CD4-positive, CD25-positive, alpha-beta regulatory T cell (primary cell): ENCODE results near the gene ZNF729. TPM values are rescaled to one million over a fixed set of nuclear protein-coding genes. Genes with fewer than 3 reads are reported as not detected.
A peak's percentile ranks its signal among the peaks of the same experiment; 100 is the strongest.
"Not testable (repeated sequence)": the region's sequence is repeated elsewhere in the genome, so short reads cannot be mapped to it uniquely, and the experiment has no call there.

Source experiments
- ATAC-seq, 2 donors: fragments of 150-1000 bp; cut with Tn5 transposase; one replicate each; pipeline ENCODE4 v1.10.0; 2021; ENCODE audit warnings: low read depth in 2 of 2, moderate number of reproducible peaks in 2 of 2, moderate library complexity in 1 of 2
- DNase-seq, 3 donors: peaks; one replicate each; pipeline versions ENCODE4 v3.0.0 to v3.0.0-alpha.2; 2012 to 2022; ENCODE audit warnings: mixed read lengths in 1 of 3
- H3K27ac ChIP-seq: one replicate; pipeline ENCODE4 v1.7.0; 2013; ENCODE audit warnings: mild to moderate bottlenecking, low read length; ENCODE audit not compliant: insufficient read depth, poor library complexity, severe bottlenecking
- H3K27me3 ChIP-seq: one replicate; pipeline ENCODE4 v1.7.0; 2013; ENCODE audit warnings: low read length; ENCODE audit not compliant: control insufficient read depth, insufficient read depth
- H3K36me3 ChIP-seq: one replicate; pipeline ENCODE4 v1.7.0; 2013; ENCODE audit warnings: mild to moderate bottlenecking, low read length, moderate library complexity; ENCODE audit not compliant: control insufficient read depth, insufficient read depth
- H3K4me1 ChIP-seq: 2 replicates; pipeline ENCODE4 v1.7.0; 2013; ENCODE audit warnings: mild to moderate bottlenecking, low read length; ENCODE audit not compliant: insufficient read depth, control insufficient read depth, poor library complexity, severe bottlenecking
- H3K4me3 ChIP-seq: one replicate; pipeline ENCODE4 v1.7.0; 2013; ENCODE audit warnings: low read depth, mild to moderate bottlenecking, low read length, moderate library complexity
- H3K9me3 ChIP-seq, 2 experiments: 1 replicate in 1 of 2; 2 replicates in 1 of 2; pipeline ENCODE4 v1.7.0; 2013; ENCODE audit warnings: low read length in 2 of 2, mild to moderate bottlenecking in 1 of 2, moderate library complexity in 1 of 2; ENCODE audit not compliant: control insufficient read depth in 2 of 2
- H3K27ac Mint-ChIP-seq, 3 donors: one replicate each; pipeline ENCODE4 v1.8.0; 2020 to 2022; ENCODE audit warnings: mild to moderate bottlenecking in 3 of 3, mixed read lengths in 3 of 3, moderate library complexity in 2 of 3
- H3K27me3 Mint-ChIP-seq: one replicate; pipeline ENCODE4 v1.8.0; 2022; ENCODE audit warnings: mild to moderate bottlenecking, mixed read lengths
- H3K36me3 Mint-ChIP-seq: one replicate; pipeline ENCODE4 v1.8.0; 2020; ENCODE audit warnings: mixed read lengths
- H3K4me1 Mint-ChIP-seq, 4 donors: one replicate each; pipeline ENCODE4 v1.8.0; 2020 to 2022; ENCODE audit warnings: mixed read lengths in 4 of 4, mild to moderate bottlenecking in 1 of 4
- H3K4me3 Mint-ChIP-seq, 4 donors: one replicate each; pipeline ENCODE4 v1.8.0; 2020 to 2022; ENCODE audit warnings: mild to moderate bottlenecking in 4 of 4, mixed read lengths in 4 of 4, moderate library complexity in 3 of 4
- H3K9me3 Mint-ChIP-seq, 7 donors: one replicate each; pipeline ENCODE4 v1.8.0; 2020 to 2022; ENCODE audit warnings: mixed read lengths in 7 of 7, mild to moderate bottlenecking in 3 of 7, moderate library complexity in 2 of 7
- polyA plus RNA-seq, 4 donors: library from polyadenylated mRNA; unstranded; fragments of 300-500 nt; fragmentation: Illumina TruSeq; gene quantifications; one replicate each; pipeline ENCODE4 v1.2.3, GENCODE V29; 2021
- total RNA-seq: library from RNA; stranded (reverse); gene quantifications from one replicate; pipeline ENCODE4 v1.2.3, GENCODE V29; 2022

ZNF729 gene
- total RNA-seq: not detected
- polyA plus RNA-seq: not detected

DNA sequence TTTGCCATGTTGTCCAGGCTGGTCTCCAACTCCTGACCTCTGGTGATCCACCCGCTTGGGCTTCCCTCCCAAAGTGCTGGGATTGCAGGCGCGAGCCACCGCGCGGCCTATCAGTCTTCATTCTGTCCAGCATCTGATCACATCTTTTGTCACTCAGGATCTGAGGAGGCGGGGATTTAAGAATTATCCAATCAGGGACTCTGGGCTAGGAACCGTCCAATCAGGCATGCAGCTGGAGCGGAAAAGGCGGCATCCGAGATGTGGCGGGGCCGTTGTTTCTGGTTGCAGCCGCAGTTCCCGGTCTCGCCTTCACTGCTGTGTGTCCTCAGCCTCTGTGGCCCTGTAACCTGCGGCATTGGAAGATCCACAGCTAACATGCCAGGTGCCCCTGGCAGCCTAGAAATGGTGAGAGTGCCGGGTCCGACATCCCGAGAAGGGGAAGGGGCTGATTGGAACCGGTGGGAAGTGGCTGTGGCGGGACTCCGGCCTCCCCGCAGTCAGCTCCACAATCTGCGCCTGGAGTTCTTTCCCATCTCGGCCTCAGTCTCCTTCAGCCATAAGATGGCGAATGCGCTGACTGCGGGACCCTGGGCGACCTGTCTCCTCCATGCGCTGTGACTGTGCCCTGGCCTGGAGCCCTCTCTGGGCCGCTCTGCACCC lies at the start of gene ZNF729:
Gene ZNF729, plus strand, starts transcription at position 291 of the 660 bp plus-strand sequence. Its CDS starts 85 bp downstream, at position 376.
- Histone ChIP-seq H3K4me1 (no peaks in the 10 kb centered on the region), H3K27me3 (no peaks in the 10 kb centered on the region), H3K27ac (no peak within 1 kb of the TSS), H3K9me3 (peaks cover 3 to 20% of the 10 kb centered on the region in 2 experiments), H3K4me3 (no peak within 1 kb of the TSS), H3K36me3 (no peaks in the 10 kb centered on the region)
- no peaks in the 10 kb centered on the region for H3K27me3 Mint-ChIP-seq
- H3K4me3 Mint-ChIP-seq: no peak within 1 kb of the TSS
- H3K4me1 Mint-ChIP-seq: no peaks in the 10 kb centered on the region
- no peak within 1 kb of the TSS for H3K27ac Mint-ChIP-seq
- ATAC-seq: no peak
- peaks cover 0 to 45% (median 8%) of the 10 kb centered on the region in 7 donors for H3K9me3 Mint-ChIP-seq
- no peak for DNase-seq
- no peaks in the 10 kb centered on the region for H3K36me3 Mint-ChIP-seq

DNA sequence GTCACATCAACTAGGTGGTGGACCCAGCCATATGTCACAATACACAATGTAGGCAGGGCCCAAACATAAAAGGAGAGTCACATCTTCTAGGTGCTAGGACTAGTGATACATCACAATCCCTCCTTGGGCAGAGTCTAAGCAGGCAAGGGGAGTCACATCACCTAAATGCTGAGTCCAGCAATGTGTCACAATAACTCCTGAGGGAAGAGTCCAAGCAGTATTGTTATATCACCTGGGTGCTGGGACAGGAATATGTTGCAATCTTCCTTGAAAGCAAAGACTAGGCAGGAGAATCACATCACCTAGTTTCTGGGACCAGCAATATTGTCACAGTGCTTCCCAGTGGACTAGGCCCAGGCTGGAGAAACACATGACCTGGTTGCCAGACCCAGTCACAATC lies 29.4 kb upstream of the ZNF729 start:
- Histone ChIP-seq H3K27ac (no peak overlapping the region), H3K27me3 (no peaks in the 10 kb centered on the region), H3K36me3 (no peaks in the 10 kb centered on the region), H3K4me3 (no peak overlapping the region), H3K4me1 (no peaks in the 10 kb centered on the region), H3K9me3 (peaks cover 5 to 28% of the 10 kb centered on the region in 2 experiments)
- Mint-ChIP-seq H3K36me3 (no peaks in the 10 kb centered on the region), H3K9me3 (peaks cover 6 to 39% (median 10%) of the 10 kb centered on the region in 7 donors), H3K4me1 (no peaks in the 10 kb centered on the region), H3K4me3 (no peak overlapping the region), H3K27me3 (no peaks in the 10 kb centered on the region), H3K27ac (no peak overlapping the region)
- ATAC-seq: no peak
- DNase-seq: no peak

DNA sequence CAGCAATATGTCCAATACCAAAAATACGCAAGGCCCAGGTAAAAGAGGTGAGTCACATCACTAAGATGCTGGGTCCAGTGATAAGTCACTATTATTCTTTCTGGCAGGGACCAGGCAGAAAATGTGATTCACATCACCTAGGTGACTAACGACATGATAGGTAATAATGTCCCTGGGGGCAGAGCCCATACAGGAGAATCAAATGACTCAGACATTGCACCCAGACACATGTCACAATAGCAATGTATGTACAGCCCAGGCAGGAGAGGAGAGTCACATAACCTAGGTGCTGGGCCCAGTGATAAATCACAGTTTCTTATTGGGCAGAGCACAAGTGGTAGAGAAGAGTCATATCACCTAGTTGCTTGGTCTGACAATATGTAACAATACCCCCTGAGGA lies 28.9 kb upstream of the ZNF729 start:
- Histone ChIP-seq H3K36me3 (no peaks in the 10 kb centered on the region), H3K9me3 (peaks cover 5 to 31% of the 10 kb centered on the region in 2 experiments), H3K4me1 (no peaks in the 10 kb centered on the region), H3K4me3 (no peak overlapping the region), H3K27ac (no peak overlapping the region), H3K27me3 (no peaks in the 10 kb centered on the region)
- Mint-ChIP-seq H3K4me3 (no peak overlapping the region), H3K27ac (no peak overlapping the region), H3K36me3 (no peaks in the 10 kb centered on the region), H3K27me3 (no peaks in the 10 kb centered on the region), H3K4me1 (no peaks in the 10 kb centered on the region), H3K9me3 (peaks cover 6 to 35% (median 10%) of the 10 kb centered on the region in 7 donors)
- DNase-seq: no peak
- no peak for ATAC-seq

DNA sequence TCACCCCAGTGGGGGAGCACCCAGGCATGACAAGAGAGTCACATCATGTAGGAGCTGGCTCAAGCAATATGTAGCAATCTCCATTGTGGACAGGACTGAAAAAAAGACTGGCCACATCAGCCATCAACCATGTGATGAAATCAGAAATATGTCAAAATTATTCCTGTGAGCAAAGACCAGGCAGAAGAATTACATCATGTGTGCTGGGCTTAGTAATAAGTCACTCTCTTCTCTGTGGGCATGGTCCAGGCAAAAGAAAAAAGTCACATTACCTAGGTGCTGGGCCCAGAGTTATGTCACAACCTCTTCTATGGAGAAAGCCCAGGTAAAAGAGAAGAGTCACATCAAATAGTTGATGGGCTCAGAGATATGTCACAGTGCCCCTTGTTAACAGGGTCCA lies 28.3 kb upstream of the ZNF729 start:
- Histone ChIP-seq H3K27me3 (no peaks in the 10 kb centered on the region), H3K4me3 (no peak overlapping the region), H3K9me3 (peaks cover 5 to 33% of the 10 kb centered on the region in 2 experiments), H3K36me3 (no peaks in the 10 kb centered on the region), H3K27ac (no peak overlapping the region), H3K4me1 (no peaks in the 10 kb centered on the region)
- Mint-ChIP-seq H3K4me1 (no peaks in the 10 kb centered on the region), H3K27me3 (no peaks in the 10 kb centered on the region), H3K36me3 (no peaks in the 10 kb centered on the region), H3K4me3 (no peak overlapping the region), H3K27ac (no peak overlapping the region), H3K9me3 (peaks cover 6 to 35% (median 11%) of the 10 kb centered on the region in 7 donors)
- DNase-seq: no peak
- no peak for ATAC-seq

DNA sequence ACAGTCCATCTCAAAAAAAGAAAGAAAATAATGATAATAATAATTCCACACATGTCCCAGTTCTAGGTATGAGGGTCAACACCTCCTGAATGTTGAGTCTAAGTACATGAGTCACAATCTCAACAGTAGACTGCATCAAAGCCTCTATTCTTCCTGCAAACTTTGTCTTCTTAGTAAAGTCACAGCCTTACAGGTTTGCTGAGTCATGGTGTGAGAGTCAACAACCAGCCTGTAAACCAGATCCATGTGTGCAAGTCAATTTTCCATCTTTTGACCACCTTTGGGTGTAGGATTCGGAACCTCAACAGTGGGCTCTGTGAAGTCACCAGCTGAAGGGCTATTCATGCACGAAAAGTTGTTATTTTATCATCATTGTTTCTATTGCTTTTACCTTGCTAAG lies 25.7 kb upstream of the ZNF729 start:
- Mint-ChIP-seq H3K4me1 (no peaks in the 10 kb centered on the region), H3K9me3 (peaks cover 5 to 34% (median 9%) of the 10 kb centered on the region in 7 donors), H3K27ac (no peak overlapping the region), H3K27me3 (no peaks in the 10 kb centered on the region), H3K36me3 (no peaks in the 10 kb centered on the region), H3K4me3 (no peak overlapping the region)
- H3K9me3 ChIP-seq: peaks cover 5 to 35% of the 10 kb centered on the region in 2 experiments
- no peaks in the 10 kb centered on the region for H3K4me1 ChIP-seq
- H3K27me3 ChIP-seq: no peaks in the 10 kb centered on the region
- no peak for ATAC-seq
- no peak overlapping the region for H3K4me3 ChIP-seq
- H3K27ac ChIP-seq: no peak overlapping the region
- DNase-seq: no peak
- no peaks in the 10 kb centered on the region for H3K36me3 ChIP-seq

DNA sequence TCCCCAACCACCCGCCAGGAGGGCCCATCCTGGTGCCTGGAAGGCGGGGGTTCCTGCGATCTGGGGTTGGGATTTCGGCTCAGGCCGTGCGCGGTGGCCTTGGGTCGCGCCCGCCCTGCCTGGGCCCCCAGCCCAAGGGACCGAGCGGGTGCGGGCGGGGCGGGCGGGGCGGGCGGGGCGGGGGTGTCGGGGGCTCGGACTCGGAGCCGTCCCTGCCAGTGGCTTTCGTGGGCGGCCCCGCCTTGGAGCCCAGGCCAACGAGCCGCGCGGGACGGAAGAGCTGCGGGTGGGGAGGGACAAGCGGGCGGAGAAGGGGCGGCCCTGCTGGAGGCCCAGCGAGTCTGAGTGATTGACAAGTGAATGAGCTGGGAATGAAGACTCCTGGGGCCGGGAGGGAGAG lies 24.6 kb upstream of the ZNF729 start:
- no peaks in the 10 kb centered on the region for H3K4me1 Mint-ChIP-seq
- Histone ChIP-seq H3K27me3 (no peaks in the 10 kb centered on the region), H3K9me3 (peaks cover 7 to 39% of the 10 kb centered on the region in 2 experiments), H3K4me1 (no peaks in the 10 kb centered on the region), H3K36me3 (no peaks in the 10 kb centered on the region), H3K4me3 (no peak overlapping the region), H3K27ac (no peak overlapping the region)
- H3K9me3 Mint-ChIP-seq: peaks cover 2 to 32% (median 9%) of the 10 kb centered on the region in 7 donors
- DNase-seq (no peak), ATAC-seq (no peak)
- H3K27me3 Mint-ChIP-seq: no peaks in the 10 kb centered on the region
- H3K27ac Mint-ChIP-seq: no peak overlapping the region
- H3K36me3 Mint-ChIP-seq: no peaks in the 10 kb centered on the region
- H3K4me3 Mint-ChIP-seq: no peak overlapping the region

DNA sequence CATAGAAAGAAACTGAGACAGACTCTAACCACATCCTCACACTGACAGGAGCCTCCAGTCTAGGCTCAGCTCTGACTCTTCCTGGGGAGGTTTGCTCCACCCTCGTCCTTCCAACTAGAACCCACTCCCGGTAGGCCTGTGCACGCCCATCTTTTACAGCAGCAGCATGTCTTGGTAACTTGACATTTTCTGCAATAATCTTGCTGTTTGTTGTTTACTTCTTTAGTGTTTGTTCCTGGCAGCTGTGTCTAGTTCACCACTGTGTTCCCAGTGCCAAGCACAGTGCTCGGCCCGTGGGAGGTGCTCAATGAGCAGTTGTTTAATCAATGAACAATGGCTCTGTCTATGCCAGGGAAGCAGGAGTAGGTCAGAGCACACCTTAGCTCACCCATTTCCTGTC lies 23.1 kb upstream of the ZNF729 start:
- Mint-ChIP-seq H3K27ac (peak overlapping the region in 1 of 3 donors; percentile 86), H3K9me3 (peaks cover 5 to 38% (median 18%) of the 10 kb centered on the region in 7 donors), H3K27me3 (no peaks in the 10 kb centered on the region), H3K36me3 (no peaks in the 10 kb centered on the region), H3K4me1 (no peaks in the 10 kb centered on the region), H3K4me3 (peak overlapping the region in 1 of 4 donors; percentile 33)
- DNase-seq: no peak
- H3K9me3 ChIP-seq: peaks cover 7 to 26% of the 10 kb centered on the region in 2 experiments
- ATAC-seq: no peak
- no peak overlapping the region for H3K4me3 ChIP-seq
- H3K27ac ChIP-seq: no peak overlapping the region
- H3K27me3 ChIP-seq: no peaks in the 10 kb centered on the region
- no peaks in the 10 kb centered on the region for H3K36me3 ChIP-seq
- no peaks in the 10 kb centered on the region for H3K4me1 ChIP-seq

DNA sequence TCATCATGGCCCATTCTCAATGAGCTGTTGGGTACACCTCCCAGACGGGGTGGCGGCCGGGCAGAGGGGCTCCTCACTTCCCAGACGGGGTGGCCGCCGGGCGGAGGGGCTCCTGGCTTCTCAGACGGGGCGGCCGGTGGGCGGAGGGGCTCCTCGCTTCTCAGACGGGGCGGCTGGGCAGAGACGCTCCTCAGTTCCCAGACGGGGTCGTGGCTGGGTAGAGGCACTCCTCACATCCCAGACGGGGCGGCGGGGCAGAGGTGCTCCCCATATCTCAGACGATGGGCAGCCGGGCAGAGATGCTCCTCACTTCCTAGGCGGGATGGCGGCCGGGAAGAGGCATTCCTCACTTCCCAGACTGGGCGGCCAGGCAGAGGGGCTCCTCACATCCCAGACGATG lies 35.3 kb downstream of the ZNF729 start:
- not testable (repeated sequence) for H3K27ac Mint-ChIP-seq, H3K27me3 ChIP-seq, H3K4me1 Mint-ChIP-seq

More for the DNA sequence above, 35.3 kb downstream of the ZNF729 start:
- H3K27ac ChIP-seq, H3K27me3 Mint-ChIP-seq, H3K36me3 ChIP-seq, H3K4me1 ChIP-seq, H3K4me3 ChIP-seq, H3K4me3 Mint-ChIP-seq, ATAC-seq, H3K36me3 Mint-ChIP-seq, DNase-seq: not testable (repeated sequence)
- peaks cover 6 to 46% (median 20%) of the 10 kb centered on the region in 7 donors for H3K9me3 Mint-ChIP-seq
- peaks cover 13 to 21% of the 10 kb centered on the region in 2 experiments for H3K9me3 ChIP-seq
